GM12872 (cell line): ENCODE data around the gene FBLIM1.

ENCODE experiments used
- TF ChIP-seq, protein P1 (sequence below): IDR thresholded peaks from 3 replicates; pipeline ENCODE4 v1.5.1; 2011; ENCODE audit warnings: low read depth, mild to moderate bottlenecking, low read length, moderate library complexity; ENCODE audit not compliant: insufficient read depth

Gene FBLIM1

DNA sequence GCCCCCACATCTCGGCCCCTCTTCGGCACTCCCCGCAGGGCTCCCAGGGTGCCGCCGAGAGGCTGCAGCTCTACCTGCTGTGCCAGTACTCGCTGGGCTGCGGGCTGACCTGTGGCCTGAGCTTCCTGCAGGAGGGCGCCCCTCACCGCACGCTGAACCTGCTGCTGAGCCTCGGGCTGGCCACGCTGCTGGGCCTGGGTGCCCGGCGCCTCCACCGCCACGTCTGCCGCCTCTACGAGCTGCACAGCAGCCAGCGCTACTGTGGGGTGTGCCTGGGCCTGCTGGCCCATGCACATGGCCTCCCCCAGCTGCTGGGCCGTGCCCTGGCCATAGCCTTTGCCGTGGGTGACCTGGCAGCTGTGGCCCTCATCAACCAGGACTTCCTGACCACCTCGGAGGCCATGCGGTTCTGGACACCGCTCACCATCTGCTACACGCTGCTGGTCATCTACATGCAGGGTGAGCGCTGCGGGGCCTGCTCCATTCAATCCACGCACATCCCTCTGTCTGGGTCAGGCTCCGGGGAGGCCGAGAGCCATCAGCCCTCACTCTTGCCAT lies 14.4 kb upstream of the FBLIM1 start:
- TF ChIP-seq, protein P1, sequence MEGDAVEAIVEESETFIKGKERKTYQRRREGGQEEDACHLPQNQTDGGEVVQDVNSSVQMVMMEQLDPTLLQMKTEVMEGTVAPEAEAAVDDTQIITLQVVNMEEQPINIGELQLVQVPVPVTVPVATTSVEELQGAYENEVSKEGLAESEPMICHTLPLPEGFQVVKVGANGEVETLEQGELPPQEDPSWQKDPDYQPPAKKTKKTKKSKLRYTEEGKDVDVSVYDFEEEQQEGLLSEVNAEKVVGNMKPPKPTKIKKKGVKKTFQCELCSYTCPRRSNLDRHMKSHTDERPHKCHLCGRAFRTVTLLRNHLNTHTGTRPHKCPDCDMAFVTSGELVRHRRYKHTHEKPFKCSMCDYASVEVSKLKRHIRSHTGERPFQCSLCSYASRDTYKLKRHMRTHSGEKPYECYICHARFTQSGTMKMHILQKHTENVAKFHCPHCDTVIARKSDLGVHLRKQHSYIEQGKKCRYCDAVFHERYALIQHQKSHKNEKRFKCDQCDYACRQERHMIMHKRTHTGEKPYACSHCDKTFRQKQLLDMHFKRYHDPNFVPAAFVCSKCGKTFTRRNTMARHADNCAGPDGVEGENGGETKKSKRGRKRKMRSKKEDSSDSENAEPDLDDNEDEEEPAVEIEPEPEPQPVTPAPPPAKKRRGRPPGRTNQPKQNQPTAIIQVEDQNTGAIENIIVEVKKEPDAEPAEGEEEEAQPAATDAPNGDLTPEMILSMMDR = no peak

DNA sequence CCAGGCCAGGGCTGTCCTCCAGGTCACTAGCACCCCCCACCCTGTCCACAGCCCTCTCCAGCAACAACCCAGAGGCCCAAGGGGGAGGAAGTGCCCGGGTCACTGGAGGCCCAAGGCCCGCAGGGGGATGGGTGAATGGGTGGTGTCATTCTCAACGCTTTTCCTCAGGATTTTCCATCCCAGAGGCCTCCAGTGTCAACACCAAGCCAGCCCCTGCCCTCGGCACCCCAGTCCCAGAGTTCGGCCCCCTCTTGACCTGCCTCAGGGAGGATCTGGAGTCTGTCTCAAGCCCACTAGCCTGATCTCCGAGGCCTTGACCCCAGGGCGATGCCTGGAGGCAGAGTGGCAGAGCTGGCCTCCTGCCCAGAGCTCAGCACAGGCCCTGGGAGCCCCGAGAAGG lies 11.2 kb upstream of the FBLIM1 start:
- TF ChIP-seq, protein P1 = no peak

DNA sequence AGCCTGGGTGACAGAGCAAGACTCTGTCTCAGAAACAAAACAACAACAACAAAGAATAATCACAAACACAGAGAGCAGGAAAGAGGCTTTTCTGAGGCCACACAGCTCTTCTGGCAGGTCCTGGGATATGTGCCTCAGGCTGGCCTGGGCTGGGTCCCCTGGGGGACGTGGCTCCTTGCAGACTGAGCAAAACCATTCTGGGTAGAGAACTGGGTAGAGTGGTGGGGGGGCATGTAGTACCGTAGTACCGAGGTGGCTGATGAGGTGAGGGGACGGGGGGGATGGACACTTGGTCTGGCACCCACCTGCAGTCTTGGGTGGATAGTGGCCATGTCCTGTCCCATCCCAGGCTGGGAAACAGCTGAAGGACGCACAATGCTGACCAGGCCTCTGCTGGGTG lies 10.3 kb upstream of the FBLIM1 start:
- TF ChIP-seq, protein P1 = no peak

DNA sequence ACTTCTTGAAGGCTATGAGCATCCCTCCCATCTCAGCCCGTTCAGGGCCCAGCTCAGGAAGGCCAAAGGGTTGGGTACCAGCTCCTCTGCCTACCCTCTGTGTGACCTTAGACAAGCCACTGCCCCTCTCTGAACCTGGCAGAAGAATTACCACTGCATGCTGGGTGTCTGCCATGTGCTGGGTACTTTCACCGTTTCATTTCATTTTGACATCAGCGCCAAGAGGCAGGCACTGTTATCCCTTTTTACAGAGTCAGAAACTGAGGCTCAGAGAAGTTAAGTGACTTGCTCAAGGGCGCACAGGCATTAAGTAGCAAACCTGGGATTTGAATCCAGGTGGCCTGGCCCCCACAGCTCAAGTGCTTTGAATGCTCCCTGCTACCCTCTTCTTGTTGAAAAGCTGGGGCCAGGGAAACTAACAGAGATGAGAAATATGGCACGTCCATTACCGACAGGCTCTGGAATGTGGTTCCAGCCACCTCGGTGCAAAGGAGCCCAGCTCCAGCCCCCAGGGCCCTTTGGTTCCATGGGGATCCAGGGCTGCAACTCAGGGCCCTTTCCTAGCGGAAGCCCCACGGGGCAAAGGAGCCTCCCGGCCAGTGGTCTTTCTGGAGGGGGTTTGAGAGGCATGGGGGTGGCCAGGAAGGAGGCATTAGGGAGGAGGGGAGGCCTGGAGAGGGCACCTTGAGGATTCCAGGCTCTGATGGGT lies 9.8 kb upstream of the FBLIM1 start:
- TF ChIP-seq, protein P1 = no peak

DNA sequence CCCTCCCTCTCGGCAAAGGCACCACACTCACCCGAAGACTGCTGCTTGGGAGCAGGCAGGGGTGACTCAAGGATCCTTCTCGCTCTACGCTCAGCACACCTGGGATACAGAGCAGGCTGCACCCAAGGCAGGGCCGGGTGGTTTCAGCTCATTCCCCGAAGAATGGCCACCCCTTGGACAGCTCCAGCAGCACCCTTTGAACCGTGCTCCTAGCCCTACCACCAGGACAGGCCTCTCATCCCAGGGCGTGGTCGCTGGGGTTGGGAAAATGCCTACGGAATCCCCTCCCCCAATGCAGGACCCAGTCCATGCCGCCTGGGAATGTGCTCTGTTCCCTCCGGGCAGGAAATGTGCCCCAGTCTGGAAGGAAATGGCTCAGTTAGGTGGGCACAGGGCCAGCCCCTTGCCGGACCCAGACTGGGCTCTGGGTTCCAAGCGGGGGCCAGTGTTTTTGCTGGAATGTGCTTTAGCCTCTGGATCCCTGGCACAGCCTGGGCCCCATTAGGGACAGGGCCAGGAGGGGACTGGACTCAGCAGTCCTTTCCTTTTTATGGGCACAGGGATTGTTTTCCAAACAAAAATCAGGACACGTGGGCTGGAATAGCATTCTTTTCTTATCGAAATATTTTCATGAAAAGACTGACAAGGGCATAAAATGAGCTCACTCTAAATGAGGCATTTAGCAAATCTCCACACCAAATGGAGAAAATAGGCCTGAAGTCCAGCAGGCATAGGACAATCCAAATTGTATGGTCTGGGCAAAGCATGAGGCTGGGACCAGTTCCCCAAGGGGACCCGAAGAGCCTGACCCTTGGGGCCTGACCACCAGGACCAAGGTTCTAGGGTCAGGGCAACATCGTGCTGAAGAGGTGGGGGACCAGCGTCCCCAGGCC lies 8.9 kb upstream of the FBLIM1 start:
- TF ChIP-seq, protein P1 = no peak

DNA sequence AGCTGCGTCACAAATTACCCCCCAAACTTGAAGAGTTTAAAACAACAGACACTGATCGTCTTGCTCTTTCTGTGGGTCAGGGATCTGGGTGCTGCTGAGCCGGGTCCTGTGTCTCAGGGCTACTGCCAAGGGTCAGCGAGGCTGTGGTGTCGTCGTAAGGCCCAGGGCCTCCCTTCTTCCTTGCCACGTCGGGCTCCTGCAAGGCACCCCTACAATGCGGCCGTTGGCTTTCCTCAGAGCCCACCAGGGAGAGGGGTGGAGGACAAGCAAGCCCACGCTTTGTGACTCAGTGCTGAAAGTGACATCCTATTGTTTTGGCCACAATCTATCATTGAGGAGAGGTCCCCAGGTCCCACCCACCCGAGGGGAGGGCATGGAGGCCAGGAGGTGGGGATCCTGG lies 7.7 kb upstream of the FBLIM1 start:
- TF ChIP-seq, protein P1 = no peak

- TF ChIP-seq, protein P1 = no peak
Measured at GRCh38 chr1:15751717-15752116, 6.9 kb upstream of the FBLIM1 start.
